Esophagus squamous epithelium (tissue), 4 donors: ENCODE measurements around the gene SF1.

Source experiments
- CTCF ChIP-seq, 6 experiments: fragments of 450-650 bp in 4 of 6; fragments of 200-600 bp in 2 of 6; sonication (generic) in 2 of 6; IDR thresholded peaks; one replicate each; pipeline ENCODE4 v1.5.1; 2016 to 2019; ENCODE audit warnings: antibody characterized with exemption in 6 of 6, mild to moderate bottlenecking in 4 of 6, moderate library complexity in 4 of 6
- POLR2A ChIP-seq, 4 donors: fragments of 450-650 bp; IDR thresholded peaks; one replicate each; pipeline ENCODE4 v1.6.1; 2017; ENCODE audit warnings: antibody characterized with exemption in 4 of 4, mild to moderate bottlenecking in 4 of 4, moderate library complexity in 3 of 4

- TF ChIP-seq POLR2A (IDR thresholded peaks at IDR 0.05) (no peak), CTCF (IDR thresholded peaks at IDR 0.05) (no peak)
Measured at GRCh38 chr11:64714666-64715065, 63.7 kb downstream of the SF1 start.
